ENCODE data around the gene EFNA1.
"Not testable (repeated sequence)": the region's sequence is repeated elsewhere in the genome, so short reads cannot be mapped to it uniquely, and the experiment has no call there.

The EFNA1 gene

DNA sequence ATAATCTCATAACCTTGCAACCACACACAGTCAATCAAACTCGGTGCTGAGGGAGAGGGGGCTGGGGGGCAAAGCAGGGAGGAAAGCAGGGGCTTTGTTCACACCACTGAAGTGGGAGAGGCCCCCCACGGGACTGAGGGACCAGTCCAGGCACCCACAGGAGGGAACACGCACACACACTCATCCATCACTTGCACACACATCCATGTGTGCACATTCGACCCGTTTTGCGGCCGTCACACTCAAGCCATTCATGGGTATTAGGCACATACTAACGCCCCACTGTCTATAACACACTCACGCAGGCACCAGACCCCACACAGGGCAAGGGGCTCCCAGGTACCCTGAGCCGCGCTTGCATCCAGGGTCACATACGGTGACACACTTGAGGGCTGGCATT, 35.0 kb upstream of the EFNA1 start:
- no peak for DNase-seq

DNA sequence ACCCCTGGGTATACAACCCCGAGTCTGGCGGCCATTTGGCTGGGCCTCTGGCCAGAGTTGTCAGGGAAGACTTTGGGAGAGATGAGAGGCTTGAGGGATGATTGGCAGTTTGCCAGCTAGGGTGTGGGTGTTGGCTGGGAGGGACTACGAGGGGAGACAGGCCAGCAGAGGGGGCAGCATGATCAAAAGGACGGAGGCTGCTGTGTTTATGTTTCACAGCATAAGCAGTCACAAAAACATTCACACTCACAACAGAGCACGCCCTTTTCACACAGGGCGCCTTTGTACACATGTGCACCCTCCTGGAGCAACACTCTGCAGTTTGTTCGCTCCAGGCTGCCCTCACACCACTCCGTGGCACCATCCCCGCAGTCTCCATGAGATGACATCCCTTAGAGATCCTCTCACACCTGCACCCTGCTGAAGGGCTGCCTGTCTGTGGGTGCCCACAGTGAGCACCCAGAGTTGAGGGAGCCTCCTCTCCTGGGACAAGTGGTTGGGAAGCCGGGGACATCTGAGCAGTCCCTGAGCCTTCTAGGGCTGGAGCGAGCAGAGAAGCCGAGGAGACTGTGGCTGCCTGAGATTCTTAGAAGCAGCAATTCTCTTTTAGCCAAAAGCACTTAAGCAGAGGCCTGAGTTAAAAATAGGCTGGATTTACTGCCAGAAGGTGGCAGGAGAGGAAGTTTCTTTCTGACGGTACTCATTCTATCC, 33.6 kb upstream of the EFNA1 start:
- DNase-seq: peak; percentile 35

DNA sequence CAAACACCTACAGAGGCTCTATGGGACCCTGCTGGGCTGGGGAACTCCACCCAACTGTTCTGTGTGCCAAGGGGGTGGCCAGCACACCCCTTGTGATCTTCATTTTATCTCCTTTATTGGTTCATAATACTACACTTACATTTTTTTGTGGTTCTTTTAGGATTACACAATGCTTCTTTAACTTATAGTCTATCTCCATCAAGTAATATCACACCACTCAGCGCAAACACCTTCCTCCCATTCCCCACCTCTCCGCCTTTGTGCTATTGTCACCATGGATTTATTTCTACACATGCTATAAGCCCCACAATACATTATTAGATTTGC, 33.1 kb upstream of the EFNA1 start:
- no peak for DNase-seq

DNA sequence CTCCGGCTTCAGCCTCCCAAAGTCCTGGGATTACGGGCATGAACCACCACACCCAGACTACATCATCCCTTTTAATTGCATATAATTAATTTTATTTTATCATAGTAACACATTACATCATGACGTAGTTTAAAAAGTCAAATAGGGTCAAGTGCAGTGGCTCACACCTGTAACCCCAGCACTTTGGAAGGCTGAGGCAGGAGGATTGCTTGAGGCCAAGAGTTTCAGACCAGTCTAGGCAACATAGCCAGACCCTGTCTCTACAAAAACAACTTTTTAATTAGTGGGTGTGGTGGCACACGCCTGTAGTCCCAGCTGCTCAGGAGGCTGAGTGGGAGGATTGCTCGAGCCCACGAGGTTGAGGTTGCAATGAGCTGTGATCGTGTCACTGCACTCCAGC, 28.3 kb upstream of the EFNA1 start:
- DNase-seq: no peak

DNA sequence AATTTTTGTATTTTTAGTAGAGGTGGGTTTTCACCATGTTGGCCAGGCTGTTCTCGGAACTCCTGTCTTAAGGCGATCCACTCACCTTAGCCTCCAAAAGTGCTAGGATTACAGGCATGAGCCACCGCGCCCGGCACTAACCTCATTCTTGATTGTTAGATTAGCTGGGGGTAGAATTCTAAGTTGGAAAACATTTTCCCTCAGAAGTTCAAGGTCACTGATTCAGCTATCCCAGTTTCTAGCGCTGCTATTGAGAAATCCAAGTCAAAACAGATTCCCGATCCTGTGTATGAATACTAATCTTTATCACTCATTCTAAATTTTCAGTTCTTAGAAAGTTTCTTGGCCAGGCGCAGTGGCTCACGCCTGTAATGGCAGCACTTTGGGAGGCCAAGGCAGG, 24.4 kb upstream of the EFNA1 start:
- no peak for DNase-seq

DNA sequence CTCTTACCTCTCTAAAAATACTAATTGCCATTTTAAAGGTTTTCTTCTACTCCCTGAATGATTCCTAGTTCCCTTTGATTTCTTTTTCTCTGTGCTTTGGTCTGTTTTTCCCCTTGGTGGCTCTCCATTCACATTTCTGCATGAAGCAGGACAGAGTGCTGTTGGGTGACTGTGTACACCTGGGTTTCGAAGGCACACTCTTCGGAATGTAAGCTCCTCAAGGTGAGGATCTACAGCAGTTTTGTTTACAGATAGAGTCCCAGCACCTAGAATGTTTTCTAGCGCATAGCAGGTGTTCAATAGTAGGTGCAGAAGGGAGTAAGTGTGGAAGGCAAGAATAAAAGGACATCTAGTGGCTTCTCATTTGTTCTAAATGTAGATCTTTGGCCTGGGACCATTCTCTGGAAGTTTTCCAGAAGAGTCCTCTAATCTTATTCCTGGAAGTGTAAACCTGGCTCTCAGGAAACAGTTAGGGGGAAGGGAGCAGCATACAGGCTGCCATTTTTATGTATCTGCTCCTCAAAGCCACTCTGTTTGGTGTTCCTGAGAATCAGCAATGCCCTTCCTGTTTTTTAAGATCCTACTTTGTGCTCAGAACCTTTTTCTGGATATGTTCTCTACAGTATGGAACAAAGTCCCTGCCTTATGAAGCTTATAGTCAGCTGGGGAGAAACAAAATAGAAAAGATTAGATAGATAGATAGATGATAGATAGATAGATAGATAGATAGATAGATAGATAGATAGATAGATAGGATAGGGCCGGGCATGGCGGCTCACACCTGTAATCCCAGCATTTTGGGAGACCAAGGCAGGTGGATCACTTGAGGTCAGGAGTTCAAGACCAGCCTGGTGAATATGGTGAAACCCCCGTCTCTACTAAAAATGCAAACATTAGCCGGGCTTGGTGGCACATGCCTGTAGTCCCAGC, 22.8 kb upstream of the EFNA1 start:
- no peak for DNase-seq

DNA sequence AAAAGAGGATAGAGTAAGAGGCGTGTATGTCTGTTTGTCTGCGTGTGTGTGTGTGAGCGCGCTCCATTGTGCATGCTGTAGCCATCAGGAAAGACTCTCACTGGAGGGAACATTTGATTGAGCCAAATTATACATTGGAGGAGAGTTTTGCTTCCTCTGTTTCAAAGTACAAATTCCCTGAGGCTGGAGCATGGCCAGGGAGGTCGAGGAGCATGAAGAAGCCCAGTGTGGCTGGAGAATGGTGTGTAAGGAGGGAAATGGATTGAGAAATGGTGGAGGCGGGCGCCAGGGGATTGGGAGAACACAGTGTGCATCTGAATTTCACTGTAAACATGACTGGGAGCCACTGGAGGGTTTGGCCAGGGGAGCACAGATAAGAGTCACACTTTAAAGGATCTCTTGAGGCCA, 22.1 kb upstream of the EFNA1 start:
- no peak for DNase-seq

DNA sequence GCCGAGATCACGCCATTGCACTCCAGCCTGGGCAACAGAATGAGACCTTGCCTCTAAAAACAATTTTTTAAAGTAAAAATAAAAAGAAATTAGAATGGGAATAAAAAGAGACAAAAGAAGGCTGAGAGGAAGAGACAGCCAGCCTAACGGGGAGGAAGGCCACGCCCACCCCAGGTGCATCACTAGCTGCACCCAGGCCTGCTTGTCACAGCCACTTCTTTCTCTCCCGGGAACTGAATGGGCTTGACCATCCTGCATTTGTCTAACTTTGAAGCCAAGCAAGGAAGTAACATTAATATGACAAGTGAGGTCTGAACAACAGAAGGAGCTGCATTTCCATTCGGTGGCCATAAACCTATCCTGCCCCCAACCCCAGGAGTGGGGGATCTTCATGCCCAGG, 20.8 kb upstream of the EFNA1 start:
- no peak for DNase-seq

DNA sequence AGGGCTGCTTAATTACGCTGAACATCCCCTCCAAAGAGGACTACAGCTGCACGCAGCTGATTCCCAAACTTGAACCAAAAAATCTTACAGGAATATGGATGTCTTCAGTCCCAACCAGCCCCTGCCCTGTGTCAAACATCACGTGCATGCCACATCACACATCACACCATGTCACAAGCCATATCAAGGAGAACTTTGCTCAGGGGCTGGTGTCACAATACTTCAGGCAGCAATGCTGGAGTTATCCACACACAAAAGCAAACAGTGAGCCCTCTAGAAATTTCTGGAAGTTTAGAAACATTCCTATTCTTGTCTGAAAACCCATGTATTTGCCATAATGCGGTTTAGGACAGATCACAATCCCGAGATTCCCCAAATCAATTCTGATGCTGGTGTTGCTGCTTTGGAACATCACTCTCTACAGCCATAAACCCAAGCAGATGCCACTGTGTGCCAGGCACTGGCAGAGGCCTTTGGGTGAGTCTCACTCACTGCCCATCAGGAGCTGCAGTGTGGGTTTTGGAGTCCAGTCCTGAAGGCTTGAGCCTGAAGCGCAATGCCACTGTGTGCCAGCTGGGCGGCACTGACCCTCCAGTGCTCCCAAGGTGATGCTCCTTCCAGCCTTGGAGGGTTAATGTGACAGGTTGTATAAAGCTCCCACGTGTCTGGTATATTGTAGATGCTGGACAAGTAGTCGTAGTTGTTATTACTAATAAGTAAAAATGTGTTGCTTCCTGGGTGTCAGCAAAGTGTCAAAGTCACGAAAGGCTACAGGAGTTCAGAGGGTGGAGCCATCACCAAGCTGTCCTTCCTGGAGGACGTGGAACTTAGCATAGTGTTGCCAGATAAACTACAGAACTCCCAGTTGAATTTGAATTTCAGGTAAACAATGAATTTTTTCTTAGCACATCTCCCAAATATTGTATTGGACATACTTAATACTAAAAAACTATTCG, 20.1 kb upstream of the EFNA1 start:
- DNase-seq: no peak

DNA sequence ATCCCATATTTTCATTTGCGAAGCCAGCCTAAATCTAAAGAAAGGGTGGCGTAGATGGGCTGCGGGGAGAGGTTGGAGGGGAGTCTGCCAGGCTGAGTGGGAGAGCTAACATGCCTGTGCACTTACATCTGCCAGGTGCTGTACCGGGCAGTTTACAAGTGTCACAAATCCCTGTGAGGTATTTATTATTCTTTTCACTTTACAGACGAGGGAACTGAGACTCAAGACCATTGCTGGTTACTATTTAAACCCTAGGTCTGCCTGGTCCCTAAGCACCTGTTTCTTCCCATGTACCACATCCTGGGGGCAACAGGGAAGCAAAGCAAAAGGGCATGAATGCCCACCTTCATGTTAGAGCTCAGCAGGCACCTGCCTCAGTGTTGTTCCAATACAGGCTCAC, 19.4 kb upstream of the EFNA1 start:
- no peak for DNase-seq

DNA sequence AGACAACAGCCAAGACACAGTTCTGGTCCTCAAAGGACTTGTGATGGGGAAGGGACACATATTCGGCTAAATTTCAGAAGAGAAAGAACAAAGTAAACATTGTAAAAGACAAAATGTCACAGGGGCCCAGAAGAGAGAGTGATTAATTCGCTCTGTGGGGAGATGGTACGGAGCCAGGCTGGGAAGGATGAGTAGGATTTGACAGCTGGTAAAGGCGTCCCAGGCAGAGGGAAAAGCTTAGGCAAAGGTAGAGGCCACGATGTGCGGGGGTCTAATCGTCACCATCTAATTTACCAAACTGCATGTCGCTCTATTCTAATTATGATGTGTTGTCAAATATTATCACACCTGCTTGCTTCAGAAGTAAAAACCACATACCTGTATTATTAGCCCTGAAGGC, 17.3 kb upstream of the EFNA1 start:
- no peak for DNase-seq

DNA sequence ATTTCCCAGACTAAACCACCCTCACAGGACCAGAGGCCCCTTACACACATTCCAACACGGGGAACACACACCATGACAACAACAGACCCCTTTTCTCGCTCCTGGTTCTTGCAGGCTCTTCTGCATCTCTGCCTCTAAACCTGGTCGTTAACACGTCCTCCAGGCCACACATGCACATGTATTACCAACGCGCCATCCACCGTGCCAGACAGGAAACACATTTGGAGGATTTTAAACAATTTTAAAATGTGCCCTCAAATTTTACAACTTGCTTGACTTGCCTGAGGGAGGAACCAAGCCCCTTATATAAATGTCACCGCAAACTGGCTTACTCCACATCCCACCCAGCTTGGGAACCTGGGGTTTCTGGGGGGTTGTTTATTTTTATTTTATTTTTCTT, 16.9 kb upstream of the EFNA1 start:
- no peak for DNase-seq

DNA sequence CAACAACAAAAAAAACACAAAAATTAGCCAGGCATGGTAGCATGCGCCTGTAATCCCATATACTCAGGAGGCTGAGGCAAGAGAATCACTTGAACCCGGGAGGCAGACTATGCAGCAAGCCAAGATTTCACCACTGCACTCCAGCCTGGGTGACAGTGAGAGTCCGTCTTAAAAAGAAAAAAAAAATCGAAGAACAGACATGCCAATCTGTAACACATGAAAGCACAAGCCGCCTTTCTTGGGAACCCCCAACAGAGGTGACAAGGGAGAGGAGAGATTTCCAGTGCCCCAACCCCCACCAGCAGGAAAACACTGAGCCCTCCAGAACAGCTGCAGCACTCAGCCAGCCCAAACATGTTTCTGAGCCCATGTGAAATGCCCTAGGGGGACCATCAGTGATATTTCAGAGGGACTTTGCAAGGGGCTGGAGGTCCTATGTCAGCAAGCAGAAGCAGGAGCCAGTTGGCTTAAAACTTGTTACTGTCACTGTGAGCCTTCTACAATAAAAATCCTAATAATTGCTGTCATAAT, 14.2 kb upstream of the EFNA1 start:
- DNase-seq: no peak

DNA sequence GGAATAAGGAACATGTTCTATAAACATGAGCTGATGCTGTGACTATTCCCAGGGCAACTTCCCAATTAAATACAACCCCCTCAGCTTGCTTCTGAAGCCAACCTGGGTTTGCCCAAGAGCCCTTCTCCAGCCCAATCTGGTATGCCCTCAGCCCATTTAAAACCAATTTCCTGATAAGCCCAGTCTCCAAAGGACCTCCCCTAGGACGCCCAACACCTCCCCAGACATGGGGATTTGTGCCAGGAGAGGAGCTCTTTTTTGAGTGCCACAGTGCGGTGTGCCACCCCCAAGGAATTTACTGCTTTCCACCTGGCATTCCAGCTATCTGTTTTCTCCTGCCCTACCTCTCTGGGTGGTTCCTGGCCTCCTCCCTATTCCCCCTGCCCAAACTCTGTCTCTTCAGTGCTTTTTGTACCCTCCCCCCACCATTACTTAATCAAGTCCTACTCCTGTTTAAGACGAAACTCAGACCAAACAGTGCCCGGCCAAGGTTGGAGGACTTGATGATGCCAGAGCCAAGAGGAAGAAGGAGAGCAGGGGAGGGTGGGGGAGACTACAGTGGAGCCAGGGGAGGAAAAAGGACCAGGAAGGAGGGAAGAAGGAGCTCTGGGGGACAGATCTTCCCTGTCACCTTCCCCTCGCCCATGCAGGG, 11.4 kb upstream of the EFNA1 start:
- DNase-seq: no peak

DNA sequence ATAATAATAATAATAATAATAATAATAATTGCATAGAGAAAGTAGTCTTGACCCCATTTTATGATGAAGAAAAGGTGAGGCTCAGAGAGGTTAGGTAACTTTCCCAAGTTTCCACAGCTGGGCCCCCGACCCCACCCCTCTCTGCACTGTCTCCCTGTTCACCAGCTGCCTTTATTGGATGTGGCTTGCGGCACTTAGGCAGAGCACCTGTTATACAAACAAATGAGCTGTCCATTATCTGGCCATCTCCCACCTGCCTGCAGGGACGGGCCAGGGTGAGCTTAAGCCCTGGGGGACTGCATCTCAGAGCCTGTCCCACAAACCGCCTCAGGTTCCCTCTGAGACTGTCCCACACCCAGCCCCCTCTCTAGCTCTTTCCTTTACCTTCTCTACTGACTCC, 10.1 kb upstream of the EFNA1 start:
- no peak for DNase-seq

DNA sequence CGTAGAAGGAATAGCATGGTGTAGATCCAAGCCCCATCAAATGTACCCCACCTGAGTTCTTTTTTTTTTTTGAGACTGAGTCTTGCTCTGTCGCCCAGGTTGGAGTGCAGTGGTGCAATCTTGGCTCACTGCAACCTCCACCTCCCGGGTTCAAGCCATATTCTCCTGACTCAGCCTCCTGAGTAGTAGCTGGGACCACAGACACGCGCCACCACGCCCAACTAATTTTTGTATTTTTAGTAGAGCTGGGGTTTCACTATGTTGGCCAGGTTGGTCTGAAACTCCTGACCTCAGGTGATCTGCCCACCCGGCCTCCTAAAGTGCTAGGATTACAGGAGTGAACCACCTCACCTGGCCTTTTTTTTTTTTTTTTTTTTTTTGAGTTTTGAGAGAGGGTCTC, 9.6 kb upstream of the EFNA1 start:
- not testable (repeated sequence) for DNase-seq

DNA sequence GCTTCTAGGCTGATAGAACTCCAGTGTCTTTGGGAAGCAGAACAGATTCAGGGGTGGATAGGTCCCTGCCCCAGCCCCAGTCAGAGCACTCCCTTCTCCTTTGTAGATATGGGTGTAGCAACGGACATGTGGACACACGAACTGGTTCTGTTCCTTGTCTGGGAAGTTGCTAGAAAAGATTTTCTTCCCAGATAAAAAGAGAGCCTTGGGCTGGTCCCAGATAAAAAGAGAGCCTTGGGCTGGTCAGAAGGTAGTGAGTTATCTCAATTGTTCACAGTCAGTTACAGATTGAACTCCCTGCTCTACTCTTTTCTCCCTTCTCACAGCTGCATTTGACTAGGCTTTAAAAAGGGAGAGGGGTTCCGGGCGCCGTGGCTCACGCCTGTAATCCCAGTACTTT, 7.4 kb upstream of the EFNA1 start:
- DNase-seq: no peak

DNA sequence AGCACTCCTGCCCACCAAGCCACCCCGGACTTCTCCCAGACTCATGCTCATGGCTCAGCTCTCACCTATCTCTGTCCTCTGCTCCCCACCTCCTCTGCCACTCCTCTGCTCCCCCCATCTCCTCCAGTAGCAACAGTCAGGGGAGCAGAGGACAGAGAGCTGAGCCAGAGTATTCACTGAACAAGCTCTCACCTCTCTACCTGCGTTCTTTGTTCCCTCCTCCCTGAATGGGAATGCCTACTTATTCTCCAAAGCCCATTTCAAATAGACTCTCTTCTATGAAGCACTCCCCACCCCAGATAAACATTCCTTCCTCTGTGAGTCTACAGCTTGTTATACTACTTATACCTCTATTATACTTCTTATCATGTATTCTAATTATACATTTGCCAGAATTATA, 6.4 kb upstream of the EFNA1 start:
- no peak for DNase-seq

DNA sequence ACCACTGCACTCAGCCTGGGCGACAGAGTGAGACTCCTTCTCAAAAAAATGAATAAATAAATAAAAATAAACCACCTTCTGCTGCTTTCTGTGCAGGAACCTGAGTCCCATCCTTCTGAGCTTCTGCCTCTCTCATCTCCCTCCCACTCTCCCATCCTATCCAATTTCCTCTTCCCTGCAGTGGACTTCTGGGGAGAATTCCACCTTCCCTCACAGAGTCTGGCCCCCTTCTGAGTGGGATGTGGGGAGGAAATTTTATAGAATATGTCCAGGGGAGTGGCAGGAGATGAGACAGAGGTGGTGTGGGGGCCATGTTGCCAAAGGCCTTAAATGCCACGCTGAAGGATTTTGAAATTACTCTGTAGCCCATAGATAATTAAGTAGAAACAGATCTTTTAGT, 5.4 kb upstream of the EFNA1 start:
- no peak for DNase-seq

DNA sequence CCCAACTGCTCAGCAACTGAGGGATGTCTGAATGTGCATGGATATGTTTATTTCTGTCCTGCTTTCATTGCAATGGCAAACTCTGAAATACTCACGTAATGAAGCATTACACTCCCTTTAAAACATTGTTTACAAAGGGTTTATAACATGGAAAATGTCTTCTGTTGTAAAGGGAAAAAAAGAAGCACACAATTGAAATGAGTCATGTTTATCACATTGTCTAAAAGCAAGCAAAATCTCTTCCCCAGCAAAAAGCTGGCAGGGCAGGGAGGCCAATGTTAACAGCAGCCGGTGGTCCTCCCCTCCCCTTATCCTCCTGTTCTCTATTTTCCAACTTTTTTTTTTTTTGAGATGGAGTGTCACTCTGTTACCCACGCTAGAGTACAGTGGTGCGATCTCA, 3.9 kb upstream of the EFNA1 start:
- no peak for DNase-seq

DNA sequence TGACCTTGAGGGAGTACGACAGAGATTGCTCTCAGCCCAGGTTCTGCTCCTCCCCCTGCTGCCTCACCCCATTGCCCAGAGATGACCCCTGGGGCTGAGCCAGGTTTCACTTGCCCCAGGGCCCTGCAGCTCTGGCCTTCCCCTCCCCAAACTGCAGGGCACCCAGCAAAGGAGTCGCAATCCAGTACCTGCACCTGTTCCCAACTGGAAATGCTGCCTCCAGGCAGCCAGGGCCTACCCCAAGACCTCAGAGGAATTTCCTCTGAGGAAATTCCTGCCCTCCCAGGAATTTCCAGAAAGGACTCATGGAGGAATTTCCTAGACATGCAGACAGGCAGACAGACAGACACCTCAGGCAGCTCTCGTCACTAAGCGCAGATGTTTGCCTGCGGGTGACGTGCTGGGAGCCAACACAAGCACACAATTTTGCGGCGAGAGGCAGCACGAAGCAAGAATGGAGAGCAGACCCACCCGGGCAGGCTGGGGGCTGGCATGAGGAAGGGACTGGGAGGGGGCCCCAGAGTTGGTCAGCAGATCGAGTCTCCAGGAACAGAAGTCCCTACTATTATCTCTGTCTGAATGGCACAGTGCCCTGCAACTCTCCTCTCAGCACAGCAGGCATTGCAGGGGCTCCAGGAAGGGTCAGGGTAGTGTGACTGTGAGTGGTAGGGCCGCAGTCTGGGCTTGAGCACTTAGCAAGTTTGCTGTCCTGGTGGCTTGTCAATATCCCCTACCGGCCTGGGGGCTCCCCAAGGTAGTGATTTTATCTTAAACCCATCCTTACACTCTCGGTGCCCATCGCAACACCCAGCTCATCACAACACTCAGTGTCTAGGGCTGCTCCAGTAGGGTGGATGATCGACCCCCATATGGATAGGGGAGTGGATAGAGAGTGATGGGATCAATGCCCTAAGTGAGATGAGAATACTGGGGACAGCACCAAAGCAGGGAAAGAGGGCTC, 2.9 kb upstream of the EFNA1 start:
- no peak for DNase-seq

All from CD4-positive, alpha-beta T cell treated with Interleukin-12 subunit alpha and Interleukin-12 subunit beta, for 1 hour (primary cell).